HG03039 (cell line): ENCODE results near the gene CPLX1.

Experiments
- ATAC-seq: cut with Tn5 transposase; IDR thresholded peaks from one replicate; pipeline ENCODE4 v1.9.1; 2021; ENCODE audit warnings: mild to moderate bottlenecking, moderate library complexity; ENCODE audit not compliant: unreplicated experiment

The CPLX1 gene

DNA sequence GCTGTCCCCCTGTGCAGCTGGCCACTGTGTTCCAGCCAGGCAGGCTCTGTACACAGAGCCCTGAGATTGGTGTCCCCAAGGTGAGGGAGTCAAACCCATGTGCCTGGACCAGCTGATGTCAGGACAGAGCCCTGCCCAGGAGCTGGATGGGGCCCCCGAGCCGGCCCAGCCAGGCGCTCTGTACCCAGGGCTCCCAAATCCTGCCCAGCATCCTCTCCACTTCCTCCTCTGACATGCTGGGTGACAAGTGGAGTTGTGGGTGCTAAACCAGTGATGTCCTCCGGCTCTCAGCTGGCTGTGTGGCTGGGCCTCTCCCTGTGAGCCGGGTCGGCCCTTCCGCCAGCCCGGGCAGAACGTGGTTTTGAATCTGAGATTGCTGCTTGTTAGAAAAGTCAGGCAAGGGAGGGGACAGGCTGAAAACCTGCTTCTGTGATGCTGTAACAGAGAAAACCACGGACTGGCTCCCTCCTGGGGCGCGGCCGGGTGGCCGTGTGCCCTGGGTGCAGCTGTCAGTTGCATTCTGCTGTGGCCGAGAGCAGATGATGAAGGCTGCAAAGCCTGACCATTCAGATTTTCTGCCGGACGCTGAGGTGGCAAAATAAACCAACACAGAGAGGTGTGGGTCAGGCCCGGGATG is 7.9 kb upstream of the CPLX1 start:
- no peak for ATAC-seq

GRCh38 chr4:833156-833555 is 7.2 kb upstream of the CPLX1 start:
- no peak for ATAC-seq

GRCh38 chr4:832536-832935 is 6.6 kb upstream of the CPLX1 start:
- ATAC-seq, result no peak

DNA sequence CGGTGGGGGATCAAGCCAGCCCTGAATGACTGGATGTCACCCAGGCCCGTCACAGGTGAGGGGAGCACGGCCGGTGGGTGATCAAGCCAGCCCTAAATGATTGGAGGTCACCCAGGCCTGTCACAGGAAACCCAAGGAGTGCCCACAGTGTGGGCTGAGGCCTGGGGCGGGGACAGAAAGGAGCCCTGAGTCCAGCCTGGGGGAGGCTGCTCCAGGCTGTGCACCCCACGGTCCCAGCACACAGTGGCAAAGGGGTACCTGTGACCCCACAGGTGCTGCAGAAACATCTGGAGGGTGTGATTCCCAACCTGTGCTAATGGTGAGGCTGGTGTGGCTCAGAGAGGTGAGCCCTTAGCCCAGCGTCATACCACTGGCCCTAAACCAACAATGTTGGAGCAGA is 6.2 kb upstream of the CPLX1 start:
- no peak for ATAC-seq

GRCh38 chr4:831483-831805 is 5.5 kb upstream of the CPLX1 start:
- ATAC-seq, result no peak

- no peak for ATAC-seq
Measured at GRCh38 chr4:830601-831482, 4.9 kb upstream of the CPLX1 start.

DNA sequence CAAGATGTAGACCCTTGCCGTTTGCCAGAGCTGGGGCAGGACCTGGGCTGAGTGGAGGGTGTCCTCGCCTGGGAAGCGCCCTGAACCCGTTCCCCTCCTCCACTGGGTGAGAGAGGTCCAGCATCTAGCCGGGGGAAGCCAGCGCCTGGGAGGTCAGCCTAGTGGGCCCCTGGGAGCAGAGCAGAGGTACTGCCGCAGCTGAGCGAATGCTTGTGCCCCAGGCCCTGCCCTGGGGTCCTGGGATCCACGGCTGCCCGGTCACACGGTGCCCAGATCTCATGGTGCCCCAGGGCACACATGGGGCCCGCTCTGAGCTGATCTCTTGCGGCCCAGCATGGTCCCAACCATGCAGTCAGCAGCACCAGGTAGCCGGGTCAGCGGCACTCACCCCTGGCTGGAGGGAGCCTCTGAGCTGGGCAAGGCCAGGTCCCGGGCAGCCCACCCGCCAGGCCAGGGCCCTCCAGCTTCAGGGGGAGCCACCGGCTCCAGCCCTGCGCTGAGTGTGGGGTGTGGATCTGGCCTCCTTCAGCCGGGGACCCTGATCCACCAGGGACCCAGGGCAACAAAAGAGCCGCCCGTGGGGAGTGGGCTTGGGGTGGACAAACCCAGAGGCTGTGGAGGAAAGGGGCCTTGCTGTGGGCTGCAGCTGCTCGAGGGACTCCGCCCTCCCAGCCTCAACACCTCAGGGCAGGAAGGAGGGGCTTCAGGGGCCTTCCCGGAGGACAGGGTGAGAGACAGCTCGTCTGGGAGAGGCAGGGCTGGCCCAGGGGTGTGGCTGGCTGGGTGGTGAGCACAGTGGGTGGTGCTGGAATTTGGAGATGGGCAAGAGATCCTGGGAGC is 4.1 kb upstream of the CPLX1 start:
- ATAC-seq, result no peak

DNA sequence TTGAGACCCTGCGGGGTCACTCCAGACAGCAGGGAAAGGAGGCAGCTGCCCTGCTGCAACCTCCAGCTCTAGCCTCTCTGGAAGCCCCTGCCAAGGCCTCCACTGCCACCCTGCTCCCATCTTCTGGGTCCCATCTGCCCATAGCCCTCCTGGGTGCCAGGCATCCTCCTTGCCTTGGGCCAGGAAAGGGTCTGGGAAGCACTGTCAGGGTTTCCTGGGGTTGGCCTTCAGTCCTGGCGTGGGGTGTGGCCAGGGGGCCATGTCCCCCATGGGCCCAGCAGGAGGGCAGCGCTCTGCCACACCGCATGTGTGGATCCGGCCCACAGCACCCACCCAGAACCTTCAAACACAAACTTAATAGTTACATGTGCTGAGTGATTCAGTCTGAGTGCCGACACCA is 3.4 kb upstream of the CPLX1 start:
- no peak for ATAC-seq

DNA sequence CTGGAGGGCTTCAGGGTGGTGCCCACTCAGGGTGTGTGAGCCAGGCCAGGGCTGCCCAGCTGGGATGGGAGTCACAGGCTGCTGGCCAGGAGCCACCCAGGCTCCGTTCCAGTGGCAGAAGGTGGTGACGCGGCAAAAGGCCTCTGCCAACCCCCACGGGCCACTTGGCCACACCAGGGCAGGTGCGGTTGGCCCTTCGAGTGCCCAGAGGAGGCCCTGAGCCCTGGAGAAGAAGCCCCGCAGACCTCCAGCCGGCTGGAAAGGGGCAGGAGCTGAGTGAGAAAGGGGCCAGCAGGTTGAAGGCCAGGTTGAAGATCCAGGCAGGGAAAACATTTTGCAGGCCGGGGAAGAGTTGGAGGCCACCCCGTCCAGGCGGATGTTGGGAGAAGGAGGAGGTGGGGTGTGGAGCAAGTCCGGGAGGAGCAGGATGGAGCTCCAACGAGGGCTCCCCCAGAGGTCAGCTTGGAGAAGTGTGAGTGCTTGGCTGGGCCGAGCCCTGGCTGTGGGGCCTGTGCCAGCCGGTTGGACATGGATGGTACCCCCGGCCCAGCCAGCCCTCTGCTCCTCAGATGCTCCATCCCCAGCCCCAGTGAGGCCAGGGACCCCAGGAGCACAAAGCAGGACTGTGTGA is 2.8 kb upstream of the CPLX1 start:
- no peak for ATAC-seq

GRCh38 chr4:827209-828081 is 1.5 kb upstream of the CPLX1 start:
- no peak for ATAC-seq

- ATAC-seq, result no peak
Measured at GRCh38 chr4:826508-827208, 729 bp upstream of the CPLX1 start.

DNA sequence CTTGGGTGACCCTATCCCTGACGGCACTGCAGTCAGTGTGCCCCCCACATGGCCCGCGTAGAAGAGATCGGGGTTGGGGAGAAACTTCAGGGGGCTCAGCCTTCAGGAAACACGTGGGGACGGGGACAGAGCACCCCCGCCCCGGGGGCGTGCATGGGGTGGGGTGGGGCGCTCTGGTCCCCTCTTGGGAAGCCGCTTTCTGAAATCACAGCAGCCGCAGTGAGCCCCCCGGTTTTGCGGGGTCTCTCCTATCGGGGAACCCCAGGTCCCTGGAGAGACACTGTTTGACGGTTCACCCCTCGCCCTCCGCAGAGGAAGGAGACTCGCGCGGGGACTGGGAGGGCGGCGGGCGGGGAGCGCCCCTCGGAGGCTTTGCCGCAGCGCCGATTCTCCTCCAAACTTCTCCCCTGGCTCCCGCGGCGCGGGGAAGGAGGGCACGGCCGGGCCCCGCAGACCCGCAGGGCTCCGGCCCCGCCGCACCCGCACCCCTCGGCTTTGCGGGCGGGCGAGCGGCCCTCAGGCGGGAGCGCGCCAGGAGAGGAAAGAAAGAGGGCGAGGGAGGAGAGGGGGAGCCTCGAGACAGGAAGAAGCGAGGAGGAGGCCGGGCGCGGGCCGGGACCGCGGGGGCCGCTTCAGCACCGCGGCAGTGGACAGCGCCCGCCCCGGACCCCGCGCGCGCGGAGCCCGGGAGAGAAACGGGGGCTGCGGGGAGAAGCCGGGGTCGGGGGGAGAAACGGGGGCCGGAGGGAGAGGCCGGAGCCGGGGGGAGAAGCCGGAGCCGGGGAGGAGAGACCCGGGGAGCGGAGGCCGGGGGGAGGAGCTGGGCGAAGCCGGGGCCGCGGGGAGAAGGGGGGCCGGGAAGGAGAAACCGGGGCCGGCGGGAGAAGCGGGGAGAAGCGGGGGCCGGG is 612 bp downstream of the CPLX1 start:
- no peak for ATAC-seq

GRCh38 chr4:824461-825062 is 1.4 kb downstream of the CPLX1 start:
- no peak for ATAC-seq

DNA sequence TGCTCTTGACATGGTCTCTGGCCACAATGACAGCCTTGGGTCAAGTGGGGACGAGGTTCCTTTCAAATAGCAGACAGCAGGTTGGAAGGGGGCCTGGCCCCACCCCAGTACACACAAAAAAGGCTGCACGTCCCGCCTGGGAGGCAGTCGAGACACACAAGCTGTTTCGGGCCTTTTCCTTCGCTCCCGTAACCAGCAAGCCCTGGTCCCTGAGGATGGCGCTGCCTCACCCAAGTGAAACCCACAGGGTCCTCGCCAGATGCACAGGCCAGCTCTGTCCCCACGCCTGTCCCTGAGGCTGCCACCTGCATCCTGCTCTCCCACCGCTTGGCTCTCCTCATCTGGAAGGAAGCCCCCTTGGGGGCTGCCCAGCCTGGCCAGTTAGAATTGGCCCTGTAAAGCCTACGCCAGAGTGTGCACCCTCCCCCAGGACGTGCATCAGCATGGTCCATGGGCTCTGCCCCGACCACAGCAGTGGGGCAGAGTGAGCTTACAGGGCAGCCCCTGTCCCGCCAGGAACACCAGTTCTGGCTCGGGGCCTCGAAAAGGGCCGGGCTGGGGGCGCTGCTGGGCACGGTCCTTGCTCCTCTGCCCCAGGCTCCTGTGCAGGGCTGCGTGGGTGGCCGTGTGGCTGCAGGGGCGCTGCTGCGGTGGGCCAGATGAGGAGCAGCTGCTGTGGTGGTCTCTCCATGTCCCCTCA is 2.0 kb downstream of the CPLX1 start:
- no peak for ATAC-seq

DNA sequence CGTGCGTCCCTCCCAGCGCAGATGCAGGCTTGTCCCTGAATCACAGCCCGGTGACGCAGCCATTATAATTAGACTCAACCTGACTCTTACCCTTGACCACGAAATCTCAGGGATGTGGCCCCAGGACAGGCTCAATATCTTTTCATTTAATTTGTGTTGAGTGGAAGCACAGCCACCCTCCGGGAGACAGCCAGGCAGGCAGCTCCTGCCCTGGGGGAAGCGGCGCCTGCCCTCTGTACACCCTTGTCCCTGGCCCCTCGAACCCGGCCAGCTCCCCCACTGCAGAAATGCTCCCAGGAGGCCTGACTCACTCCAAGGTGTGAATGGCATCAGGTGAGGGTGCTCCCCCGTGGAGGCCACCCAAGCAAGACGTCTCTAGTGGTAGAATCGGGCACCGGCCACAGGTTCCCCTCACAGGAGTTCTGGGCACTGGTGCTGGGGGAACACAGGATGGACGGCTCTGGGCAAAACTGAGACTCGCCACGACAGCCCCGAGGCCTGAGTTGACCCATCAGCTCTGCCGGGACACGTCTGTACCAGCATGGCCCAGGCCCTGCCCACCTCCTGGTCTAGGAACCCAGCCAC is 2.7 kb downstream of the CPLX1 start:
- no peak for ATAC-seq

DNA sequence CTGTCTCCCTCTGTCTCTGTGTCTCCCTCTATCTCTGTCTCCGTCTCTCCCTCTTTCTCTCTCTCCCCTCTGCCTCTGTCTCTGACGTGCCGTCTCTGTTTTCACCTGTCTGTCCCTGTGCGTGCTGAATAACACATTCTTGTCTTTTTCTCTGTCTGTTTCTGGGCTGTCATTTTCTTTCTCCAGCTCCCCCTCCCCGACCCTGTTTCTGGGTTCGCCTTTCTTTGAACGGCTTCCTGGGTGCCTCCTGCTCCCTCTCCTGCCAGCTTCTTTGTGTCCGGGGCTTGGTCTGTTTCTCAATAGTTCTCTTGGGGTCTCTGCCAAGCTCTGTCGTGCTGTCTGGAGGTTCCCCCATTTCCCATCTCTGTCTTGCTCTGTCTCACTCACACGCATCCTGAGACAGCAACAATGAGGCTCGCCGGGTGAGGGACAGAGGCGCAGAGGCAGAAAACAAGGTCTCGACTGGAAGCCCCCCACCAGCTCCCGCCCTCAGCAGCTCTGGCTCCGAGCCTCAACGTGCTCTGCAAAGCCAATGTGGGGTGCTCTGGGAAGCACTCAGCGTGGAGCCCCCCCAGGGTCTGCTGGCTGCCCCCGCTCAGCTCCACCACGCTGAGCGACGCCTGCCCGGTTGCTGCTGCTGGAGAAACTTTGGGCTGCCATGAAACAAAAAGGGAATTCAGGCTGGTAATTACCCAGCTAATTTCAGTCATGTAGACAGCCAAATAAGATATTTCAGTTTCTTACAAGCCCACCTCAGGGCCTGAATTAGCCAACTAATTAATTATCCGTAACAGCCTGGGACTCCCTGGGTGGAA is 3.4 kb downstream of the CPLX1 start:
- no peak for ATAC-seq
